ENCODE data around the gene ANKRD13D.

Gene ANKRD13D

GRCh38 chr11:67275606-67276409 is 13.3 kb upstream of the ANKRD13D start:
- no peak for DNase-seq

- peak; percentile 73 for DNase-seq
Measured at GRCh38 chr11:67276781-67277230, 12.3 kb upstream of the ANKRD13D start.

- DNase-seq, result peak; percentile 94
Measured at GRCh38 chr11:67277231-67277961, 11.7 kb upstream of the ANKRD13D start.

GRCh38 chr11:67278135-67278938 is 10.8 kb upstream of the ANKRD13D start:
- DNase-seq, result no peak

GRCh38 chr11:67278939-67279588 is 10.0 kb upstream of the ANKRD13D start:
- no peak for DNase-seq

GRCh38 chr11:67279589-67280340 is 9.3 kb upstream of the ANKRD13D start:
- DNase-seq, result no peak

GRCh38 chr11:67280341-67280787 is 8.7 kb upstream of the ANKRD13D start:
- DNase-seq, result no peak

GRCh38 chr11:67280788-67281551 is 8.1 kb upstream of the ANKRD13D start:
- no peak for DNase-seq

- no peak for DNase-seq
Measured at GRCh38 chr11:67281552-67282150, 7.5 kb upstream of the ANKRD13D start.

GRCh38 chr11:67282155-67282875 is 6.8 kb upstream of the ANKRD13D start:
- no peak for DNase-seq

- no peak for DNase-seq
Measured at GRCh38 chr11:67282876-67283371, 6.2 kb upstream of the ANKRD13D start.

- no peak for DNase-seq
Measured at GRCh38 chr11:67283481-67283963, 5.6 kb upstream of the ANKRD13D start.

- no peak for DNase-seq
Measured at GRCh38 chr11:67284811-67285540, 4.1 kb upstream of the ANKRD13D start.

- DNase-seq, result no peak
Measured at GRCh38 chr11:67285541-67286498, 3.3 kb upstream of the ANKRD13D start.

GRCh38 chr11:67286621-67287333 is 2.3 kb upstream of the ANKRD13D start:
- no peak for DNase-seq

- DNase-seq, result peak; percentile 42
Measured at GRCh38 chr11:67287355-67288197, 1.5 kb upstream of the ANKRD13D start.

Measured in stimulated activated CD4-positive, alpha-beta T cell treated with anti-CD3 and anti-CD28 coated beads, Interleukin-15, amount 100 ng/mL, for 24 hours (primary cell).